Activated T-cell treated with anti-CD3 and anti-CD28 coated beads for 48 hours (primary cell): ENCODE measurements around the gene MMRN1.

Experiments used
- DNase-seq: peaks from one replicate; pipeline ENCODE4 v3.0.0-alpha.2; 2020; ENCODE audit warnings: low read depth

The MMRN1 gene

DNA sequence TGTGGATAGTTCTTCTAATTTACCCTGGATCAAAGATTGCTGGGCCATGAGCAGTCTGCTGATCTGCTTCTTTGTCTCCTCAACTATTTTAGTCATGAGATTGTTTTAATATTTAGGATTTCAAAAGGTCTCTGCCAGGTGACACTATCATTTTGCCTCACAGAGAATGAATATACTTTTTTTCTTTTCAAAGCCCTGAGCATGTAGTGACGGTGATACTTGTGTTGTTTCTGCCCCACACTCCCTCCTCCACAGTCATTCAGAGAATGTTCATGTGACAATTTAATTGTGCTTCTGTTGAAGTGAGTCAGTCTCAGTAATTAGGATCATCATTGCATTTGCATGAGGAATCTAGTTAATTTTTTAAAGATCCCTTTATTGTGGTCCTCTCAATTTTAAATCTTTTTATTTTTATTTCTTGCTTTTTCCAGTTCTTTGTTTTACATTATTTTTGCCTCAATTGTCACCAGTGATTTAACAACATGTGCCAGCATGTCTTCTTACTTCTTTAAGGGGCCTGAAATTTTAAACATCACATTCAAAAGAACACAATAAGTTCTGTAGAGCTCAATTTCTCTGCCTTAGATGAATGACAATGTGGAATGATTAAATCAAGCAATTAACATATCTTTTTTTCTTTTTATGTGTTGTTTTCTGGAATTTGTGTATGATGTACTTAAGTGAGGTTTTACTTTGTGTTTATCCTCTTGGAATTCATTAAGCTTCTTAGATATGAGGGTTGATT lies 12.3 kb downstream of the MMRN1 start:
- no peak for DNase-seq

DNA sequence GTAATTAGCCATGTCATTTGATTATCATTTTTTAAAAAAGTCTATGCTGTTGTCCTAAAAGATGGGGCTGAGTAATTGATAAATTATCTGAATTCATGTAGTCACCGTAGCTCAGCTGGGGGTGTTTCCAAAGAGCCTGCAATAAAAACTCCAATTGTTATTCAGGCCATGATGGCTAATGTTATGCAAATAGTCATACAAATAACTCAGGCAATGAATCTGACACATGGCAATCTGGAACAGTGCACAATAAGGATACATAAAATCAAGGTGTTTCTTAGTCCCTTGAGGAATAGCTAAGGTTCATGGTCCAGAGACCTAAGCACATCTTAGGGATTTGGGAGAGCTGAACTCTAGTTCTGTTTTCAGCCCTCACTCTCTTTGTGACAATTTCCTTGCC lies 15.2 kb downstream of the MMRN1 start:
- no peak for DNase-seq

DNA sequence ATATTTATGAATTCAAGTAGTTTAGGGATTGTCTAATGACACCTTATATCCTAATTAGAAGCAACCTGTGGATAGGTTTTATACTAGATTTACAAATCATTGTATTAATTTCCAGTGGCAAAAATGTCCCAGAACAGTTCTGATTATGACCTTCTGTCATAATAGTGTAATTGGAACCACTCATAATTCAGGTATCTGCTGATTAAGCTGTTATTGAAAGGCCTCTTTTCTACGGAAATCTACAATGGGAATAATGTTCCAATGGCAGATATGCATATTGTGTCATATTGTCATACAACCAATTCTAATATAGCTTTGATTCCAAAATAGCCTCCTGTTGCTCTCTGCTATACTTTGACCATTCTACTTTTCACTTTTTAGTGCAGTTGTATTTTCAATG lies 19.0 kb downstream of the MMRN1 start:
- DNase-seq: no peak

DNA sequence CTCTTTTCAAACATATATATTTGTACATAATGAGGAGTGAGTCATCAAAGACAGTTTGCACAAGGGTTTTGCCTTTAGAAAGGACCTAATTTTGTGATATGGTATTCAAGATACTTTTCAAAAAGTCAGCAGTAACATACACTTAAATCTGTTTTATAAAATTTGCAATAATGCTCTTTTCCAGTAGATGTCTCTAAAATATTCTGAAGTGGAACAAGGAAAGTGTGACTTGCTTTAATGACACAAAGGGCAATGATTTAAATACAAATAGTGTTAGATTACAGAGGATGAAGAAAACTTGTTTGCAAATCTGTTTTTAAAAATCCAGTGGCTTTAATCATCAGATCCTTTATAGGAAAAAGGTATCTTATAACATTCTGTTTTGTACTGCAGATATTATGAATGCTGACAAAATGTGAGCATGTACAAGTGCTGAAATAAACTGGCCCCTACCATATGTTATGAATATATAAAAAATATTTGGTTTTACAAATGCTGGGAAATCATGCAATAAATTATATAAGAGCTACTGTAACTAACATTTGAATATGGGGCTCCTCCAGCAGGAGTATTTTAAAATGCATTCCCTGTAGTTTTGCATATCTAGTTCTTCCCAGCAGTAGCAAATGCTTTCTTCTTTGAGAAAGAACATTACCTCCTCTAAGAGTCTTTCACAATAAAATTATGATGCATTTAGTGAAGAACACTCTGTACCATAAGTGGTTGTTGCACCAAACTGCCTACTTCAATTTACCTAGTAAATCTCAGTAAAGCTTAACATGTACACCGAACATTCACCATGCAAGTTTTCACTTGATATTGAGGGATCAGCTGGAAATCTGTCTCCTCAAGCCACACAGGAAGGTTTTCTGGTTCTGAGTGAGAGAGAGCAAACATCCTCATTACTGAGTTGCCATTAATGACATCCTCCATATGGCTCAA lies 20.2 kb downstream of the MMRN1 start:
- no peak for DNase-seq

DNA sequence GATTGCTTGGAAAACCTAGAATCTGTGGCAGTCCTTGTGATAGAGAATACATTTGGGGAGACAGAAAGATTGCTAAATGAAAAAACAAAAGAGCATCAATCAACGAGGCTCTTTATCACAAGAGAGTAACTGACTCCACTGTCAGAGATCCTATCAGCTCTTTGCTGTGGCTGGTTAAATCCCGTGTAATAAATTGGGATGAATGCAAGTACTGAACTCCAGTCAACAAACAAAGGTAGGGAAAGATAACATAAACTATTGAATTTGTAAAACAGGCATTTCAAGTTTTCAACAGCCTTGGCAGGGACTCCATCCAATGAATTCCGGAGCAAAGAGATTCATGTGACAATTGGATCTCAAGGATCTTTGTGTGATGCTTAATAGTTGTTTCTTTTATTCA lies 21.3 kb downstream of the MMRN1 start:
- no peak for DNase-seq

DNA sequence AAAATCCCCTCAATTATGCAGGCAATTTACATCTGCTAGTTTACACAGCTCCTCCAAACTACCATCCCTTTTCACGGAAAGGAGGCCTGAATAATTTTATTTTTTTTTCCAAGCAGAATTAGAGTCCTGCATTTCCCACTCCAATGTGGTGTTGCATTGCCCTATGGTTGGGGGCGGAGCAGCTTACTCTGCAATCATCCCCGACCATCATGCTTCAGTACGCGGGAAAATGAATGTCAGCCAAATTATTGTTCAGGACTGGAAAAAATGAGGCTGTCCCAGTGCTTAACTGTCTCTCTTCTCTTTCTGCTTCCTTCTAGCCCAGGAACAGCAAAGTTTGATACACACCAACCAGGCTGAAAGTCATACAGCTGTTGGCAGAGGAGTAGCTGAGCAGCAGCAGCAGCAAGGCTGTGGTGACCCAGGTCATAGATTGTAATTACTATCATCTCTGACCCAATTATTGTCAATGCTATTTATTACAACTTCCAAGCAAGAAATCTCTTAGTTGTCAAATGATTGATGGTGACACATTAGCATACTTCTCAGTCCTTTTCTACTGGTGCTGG lies 28.3 kb downstream of the MMRN1 start:
- DNase-seq: no peak

DNA sequence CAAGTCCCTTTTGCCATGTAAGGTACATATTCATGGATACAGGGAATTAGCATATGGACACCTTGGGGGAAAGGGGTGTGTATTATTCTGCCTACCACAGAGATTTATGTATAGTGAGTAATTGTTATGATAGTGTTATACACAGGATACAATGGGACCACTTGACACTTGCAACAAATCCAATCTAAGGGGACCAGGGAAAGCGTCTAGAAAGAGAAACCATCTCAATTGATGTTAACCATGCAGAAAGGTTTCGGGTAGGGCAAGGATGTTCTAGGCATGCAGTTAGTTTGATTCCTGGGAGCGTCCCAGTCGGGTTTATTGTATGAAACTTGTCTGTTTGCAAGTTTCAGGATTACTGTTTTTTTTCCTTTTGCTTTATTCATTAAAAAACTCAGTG lies 34.2 kb downstream of the MMRN1 start:
- no peak for DNase-seq

DNA sequence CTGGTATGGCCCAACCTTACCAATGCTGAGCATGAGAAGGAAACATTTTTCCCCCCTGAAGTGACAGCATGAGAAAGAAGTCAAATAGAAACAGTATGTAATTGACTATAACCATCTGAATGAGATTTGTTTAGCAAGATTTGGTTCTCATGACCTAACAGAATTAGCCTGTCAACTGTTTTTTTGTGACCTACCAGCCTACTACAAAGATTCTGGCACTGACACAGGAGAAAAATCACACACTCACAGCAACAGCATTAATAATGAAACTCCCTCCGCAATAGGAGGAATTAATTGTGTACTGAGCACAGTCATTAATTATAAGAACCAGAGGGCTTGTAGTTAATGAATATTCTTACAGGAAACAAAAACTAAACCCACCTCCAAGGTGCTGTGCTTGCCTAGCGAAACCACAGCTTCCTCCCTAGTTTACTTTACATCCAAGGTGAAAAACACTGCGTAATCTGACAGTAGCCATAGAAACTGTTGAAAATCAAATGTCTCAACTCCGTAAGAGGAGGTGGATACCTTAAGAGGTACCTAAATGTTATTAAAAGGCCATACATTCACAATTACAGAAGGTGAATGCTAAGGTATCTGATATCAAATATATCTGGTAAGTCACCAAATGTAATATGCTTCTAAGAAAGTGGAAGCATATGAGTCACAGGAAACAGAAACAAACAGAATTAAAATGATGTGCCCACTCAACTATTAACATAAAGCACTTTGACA lies 34.9 kb downstream of the MMRN1 start:
- no peak for DNase-seq

DNA sequence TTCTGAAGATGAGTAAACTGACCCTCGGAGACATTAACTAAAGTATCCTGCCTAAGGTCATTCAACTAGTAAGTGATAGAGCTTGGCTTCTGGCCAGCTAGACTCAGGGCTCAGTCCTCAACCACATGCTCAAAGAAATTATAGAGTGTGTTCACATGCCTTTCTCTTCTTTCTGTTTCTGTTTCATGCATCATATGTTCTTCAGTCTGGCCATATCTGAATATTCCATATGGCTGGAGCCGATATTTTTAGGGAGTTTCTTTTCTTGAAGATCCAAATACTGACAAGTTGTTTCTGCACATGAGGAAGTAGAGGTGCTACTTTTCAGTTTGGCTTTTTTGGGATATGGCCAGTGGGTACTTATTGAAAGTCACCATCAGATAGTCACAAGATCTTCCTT lies 44.9 kb downstream of the MMRN1 start:
- no peak for DNase-seq

DNA sequence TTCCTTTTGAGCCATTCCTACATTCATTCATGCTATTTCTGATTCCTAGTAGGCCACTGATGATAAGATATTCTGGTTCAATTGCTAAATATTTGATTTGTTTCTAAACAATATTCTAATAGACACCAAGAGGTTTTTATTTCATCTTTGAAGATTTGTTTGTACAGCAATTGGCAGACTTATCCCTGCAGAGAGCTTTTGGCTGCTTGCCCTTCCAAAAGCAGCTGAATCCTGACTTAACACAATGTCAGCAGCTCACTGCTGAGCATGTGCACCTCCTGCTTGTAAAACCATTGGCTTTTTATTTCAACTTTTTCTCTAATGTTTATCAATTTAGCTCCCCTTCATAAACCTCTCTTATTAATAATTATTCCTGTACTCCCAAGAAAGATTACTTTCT lies 45.3 kb downstream of the MMRN1 start:
- DNase-seq: no peak

DNA sequence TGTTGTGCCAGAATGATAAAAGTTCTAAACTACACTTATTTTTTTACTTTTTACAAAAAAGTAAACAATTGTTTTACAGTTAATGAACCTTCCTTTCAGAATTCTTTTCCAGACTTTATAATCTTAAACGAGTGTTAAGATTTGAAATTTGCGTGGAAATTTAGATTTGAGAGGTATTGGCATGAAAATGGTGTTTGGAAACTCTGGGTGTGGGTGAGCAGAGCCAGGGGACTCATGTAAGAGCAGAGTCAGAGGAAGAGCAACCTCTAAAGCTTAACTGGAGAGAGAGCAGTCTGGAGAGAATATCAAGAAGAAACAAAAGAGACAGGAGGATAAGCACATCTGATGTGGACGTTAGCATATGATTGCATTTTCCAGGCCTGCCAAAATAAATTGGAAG lies 48.2 kb downstream of the MMRN1 start:
- DNase-seq: no peak

DNA sequence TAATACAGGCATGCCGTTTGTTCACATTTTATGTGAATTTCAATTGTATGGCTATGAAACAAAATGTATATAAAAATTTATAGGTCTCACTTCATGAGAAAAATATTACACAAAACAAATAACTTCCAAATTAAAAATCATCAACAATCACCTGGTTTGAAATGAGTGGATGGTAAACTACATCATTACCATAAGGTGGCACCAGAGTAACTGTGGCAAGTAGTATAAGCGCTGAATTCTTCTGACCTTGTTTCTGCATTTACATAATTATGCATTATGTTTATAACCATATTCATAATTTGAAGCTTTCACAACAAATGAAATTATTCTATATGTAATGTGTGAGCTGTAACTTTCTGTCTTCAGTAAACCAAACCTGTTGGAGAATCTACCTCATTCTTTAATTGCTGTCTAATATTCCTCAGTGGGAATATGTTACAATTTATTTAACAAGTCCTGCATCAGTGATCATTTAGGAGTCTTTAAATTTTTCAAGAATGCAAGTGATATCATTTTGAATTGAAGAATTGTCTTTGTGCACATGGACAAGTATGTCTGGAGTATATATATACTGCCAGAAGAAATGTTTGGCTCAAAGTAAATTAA lies 55.2 kb downstream of the MMRN1 start:
- no peak for DNase-seq

DNA sequence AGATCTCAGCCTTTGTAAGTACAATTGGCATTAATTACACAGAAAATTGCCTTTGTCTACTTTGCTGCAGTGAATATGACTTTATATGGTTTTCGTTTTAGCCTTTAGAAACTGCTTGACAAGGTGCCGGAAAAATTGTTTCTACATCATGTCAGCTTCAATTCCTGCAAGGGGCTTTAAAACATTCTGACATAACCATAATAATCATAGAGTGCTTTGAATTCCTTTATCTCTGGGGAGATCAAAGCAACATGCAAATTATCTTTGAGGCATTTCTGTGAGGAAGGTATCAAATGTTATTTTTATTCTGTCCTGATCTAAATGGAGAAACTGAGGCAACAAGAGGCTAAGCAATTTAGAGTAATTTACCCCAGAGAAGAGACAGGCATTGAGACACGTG lies 57.8 kb downstream of the MMRN1 start:
- no peak for DNase-seq

DNA sequence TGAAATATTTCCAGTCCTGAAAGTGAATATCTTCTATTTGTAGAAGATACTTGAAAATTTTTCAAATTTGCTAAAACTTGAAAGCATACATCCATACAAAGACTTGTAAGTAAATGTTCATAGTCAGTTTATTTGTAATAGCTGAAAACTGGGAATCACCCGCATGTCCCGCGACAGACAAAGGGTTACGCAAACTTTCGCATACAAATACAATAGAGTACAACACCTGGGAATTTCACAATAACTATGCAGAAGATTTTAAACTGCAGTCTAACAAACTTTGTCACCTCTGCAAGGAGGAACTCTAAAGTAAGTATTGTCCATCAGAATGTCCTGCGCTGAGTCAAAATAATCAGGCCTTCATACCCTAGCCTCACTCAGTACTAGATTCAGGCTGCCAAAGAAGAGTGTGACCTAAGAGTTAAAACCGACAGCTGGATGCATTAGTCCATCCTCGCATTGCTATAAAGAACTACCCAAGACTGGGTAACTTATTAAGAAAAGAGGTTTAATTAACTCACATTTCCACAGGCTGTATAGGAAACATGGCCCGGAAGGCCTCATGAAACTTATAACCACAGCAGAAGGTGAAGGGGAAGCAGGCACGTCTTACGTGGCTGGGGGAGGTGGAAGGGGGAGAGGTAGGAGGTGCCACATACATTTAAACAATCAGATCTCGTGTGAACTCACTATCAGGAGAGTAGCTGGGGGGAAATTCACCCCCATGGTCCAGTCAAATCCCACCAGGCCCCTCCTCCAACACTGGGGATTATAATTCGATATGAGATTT lies 60.4 kb downstream of the MMRN1 start:
- DNase-seq: no peak

DNA sequence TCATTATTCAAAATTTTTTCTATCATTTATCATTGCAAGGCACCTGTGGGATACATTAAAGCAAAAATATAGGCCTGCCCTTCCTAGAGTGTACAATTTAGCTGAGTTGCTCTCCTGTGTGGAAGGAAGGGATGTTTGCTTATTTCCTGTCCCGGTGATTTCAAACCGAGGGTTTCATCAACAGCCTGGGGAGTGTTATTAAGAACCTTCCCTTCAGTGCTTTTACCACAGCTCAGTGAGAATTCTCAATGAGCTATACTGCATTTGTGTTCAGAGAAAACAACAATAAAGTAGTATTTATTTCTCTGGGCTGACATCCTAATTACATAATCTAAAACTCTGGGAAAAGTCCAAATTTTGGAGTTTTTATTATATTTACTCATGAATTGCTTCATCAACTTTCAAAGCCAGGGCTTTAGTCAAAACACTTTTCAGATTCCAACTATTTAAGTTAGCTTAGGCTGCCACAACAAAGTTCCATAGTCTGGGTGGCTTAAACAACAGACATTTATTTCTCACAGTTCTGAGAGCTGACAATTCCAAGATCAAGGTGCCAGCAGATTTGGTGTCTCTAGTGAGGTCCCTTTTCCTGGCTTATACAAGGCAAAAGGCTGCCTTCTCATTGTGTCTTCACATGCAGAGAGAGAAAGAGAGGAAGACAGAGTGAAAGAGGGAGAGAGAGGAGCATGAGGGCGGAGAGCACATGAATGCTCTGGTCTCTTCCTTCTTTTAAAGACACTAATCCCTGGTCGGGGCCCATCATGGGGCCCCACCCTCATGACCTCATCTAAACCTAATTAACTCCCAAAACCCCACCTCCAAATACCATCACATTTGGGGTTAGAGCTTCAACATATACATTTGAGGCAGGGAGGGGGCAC lies 62.6 kb downstream of the MMRN1 start:
- no peak for DNase-seq

DNA sequence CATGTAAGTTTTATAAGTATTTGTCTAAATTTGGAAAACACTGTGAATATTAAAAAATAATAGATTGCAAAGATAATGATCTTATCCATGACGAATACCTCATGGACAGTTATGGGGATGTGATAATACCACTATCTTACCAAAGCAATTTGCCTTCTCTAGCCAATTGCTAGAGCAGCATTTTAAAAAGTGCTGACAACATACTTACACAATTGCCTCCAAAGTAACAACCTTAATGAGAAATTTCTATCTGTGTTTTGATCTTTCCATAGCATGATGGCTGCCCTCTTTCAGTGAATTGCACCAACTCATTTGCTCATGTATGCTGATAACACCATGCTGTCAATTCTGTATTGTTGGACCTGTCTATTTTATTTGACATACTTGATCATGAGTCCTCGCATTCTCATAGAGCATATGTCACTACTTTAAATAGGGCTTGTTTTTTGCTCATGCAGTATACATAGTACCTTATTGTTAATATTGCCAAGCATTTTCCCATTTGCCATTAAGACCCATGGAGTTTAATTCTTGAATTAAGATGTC lies 87.2 kb downstream of the MMRN1 start:
- DNase-seq: no peak

DNA sequence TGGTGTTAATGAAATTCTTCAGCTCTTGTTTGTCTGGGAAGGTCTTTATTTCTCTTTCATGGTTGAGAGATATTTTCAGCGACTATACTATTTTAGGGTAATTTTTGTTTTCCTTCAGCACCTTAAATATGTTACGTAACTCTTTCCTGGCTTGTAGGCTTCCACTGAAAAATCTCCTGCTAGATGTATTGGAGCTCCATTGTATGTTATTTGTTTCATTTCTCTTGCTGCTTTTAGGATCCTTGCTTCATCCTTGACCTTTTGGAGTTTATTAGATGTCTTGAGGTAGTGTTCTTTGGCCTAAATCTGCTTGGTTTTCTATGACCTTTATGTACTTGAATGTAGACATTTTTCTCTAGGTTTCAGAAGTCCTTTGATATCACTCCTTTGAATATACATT lies 93.6 kb downstream of the MMRN1 start:
- no peak for DNase-seq

DNA sequence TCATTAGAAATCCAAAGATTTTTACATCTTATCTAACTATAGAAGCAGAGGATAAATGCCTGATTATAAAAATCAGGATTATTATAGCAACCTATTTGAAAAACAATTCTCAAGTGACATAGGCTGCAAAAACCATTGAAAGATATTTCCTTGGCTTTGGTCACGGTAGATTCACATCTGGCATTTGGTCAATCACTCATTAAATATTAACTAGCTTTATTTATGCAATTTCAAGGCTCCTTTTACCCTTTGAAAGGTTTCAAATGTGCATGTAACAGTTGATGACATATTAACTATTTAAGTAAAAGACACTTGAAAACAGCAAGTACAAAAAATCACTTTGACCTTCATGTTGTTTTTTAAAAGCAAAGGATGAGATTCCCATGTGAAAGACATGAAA lies 98.1 kb downstream of the MMRN1 start:
- no peak for DNase-seq

DNA sequence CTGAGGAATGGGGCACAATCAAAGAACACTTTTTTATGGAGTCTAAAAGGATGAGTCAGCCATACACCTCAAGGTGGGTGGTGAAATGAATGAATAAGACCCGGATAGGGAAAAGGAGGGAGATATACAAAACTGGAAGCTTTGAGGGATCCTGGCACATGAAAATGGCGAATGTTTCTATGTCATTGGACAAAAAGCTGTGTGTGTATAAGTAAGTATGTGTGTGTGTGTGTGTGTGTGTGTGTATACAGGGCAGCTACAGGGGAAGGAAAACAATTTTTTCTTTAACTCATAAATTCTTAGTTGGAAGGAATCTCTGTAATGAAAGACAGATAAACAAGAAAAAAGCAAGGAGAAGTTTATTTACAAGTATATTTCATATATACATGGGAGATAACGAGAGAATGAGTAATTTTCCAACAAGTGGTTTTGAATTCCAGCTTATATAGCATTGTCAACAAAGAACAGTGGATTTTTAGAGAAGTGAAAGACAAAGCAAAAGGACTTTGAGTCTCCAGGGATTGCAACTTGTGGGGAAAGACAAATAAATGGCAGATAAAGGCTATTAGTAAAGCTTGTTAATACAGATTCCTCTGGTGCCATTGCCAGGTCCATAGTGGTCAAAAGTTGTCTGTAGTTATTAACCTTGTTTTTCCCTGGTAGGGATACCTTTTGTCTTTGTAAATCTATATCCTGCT lies 99.7 kb downstream of the MMRN1 start:
- no peak for DNase-seq
